ENCODE data around the gene ERCC6L. TPM values are rescaled to one million over a fixed set of nuclear protein-coding genes. Genes with fewer than 3 reads are reported as not detected.

ERCC6L gene
- total and polyA plus RNA-seq, 2 donors (not counting 1 experiment from before 2014, with no cell fraction given), result 0.34 to 0.61 TPM

GRCh38 chrX:72271812-72272211 is 33.0 kb upstream of the ERCC6L start:
- ChIA-PET CTCF (no interaction called here), POLR2A (no interaction called here)
- peaks cover 0 to 41% of the 10 kb centered on the region in 2 experiments for H3K36me3 ChIP-seq (replicated peaks in 1 of 2; ENCODE audit: control extremely low read depth in 1 of 2, control insufficient read depth in 1 of 2, extremely low read depth in 1 of 2, insufficient read depth in 2 of 2, low read length in 1 of 2)
- Mint-ChIP-seq H3K4me3 (no peak overlapping the region), H3K27me3 (no peaks in the 10 kb centered on the region), H3K27ac (no peak overlapping the region), H3K4me1 (peaks cover 27% of the 10 kb centered on the region), H3K9me3 (ENCODE audit: insufficient read depth) (no peaks in the 10 kb centered on the region)
- ATAC-seq (ENCODE audit: low read depth) (no peak), DNase-seq (no peak)
- H3K27ac ChIP-seq (ENCODE audit: low read length in 2 of 2), result no peak overlapping the region
- H3K4me1 ChIP-seq (ENCODE audit: control insufficient read depth in 2 of 2, insufficient read depth in 2 of 2, low read length in 2 of 2), result peaks cover 12 to 16% of the 10 kb centered on the region in 2 donors
- H3K27me3 ChIP-seq (replicated peaks in 1 of 4; ENCODE audit: control extremely low read depth in 1 of 4, control insufficient read depth in 3 of 4, insufficient read depth in 4 of 4, low read length in 3 of 4), result no peaks in the 10 kb centered on the region
- intact Hi-C loops (cut with micrococcal nuclease), result no loop called here
- H3K4me2 ChIP-seq (replicated peaks; ENCODE audit: low read depth, low read length, poor library complexity, severe bottlenecking), result no peak overlapping the region
- H2AFZ ChIP-seq (ENCODE audit: insufficient read depth, low read depth, low read length, poor library complexity, severe bottlenecking), result no peak overlapping the region
- peaks cover 6% of the 10 kb centered on the region for H3K79me2 ChIP-seq (ENCODE audit: control insufficient read depth, insufficient read depth, low read length)
- H4K20me1 ChIP-seq (ENCODE audit: control insufficient read depth, insufficient read depth, low read length, poor library complexity, severe bottlenecking), result no peaks in the 10 kb centered on the region
- no peaks in the 10 kb centered on the region for H3K9me3 ChIP-seq (ENCODE audit: control extremely low read depth in 1 of 3, control insufficient read depth in 2 of 3, insufficient read depth in 1 of 3, low read length in 2 of 3)
- H3K9ac ChIP-seq (ENCODE audit: low read length), result no peak overlapping the region
- no peak overlapping the region for H3K4me3 ChIP-seq (ENCODE audit: control extremely low read depth in 1 of 5, extremely low read depth in 1 of 5, insufficient read depth in 1 of 5, low read depth in 2 of 5, low read length in 4 of 5)
- WGBS (ENCODE audit: insufficient coverage), result 43% methylated on average over 1 of the region's 3 CpGs
- TF ChIP-seq EZH2 (IDR thresholded peaks at IDR 0.05; ENCODE audit: borderline replicate concordance, insufficient read depth, low read depth, low read length, poor library complexity, severe bottlenecking) (no peak), CTCF (IDR thresholded peaks at IDR 0.05) (no peak)

GRCh38 chrX:72271091-72271788 is 32.4 kb upstream of the ERCC6L start:
- peaks cover 0 to 41% of the 10 kb centered on the region in 2 experiments for H3K36me3 ChIP-seq (replicated peaks in 1 of 2; ENCODE audit: control extremely low read depth in 1 of 2, control insufficient read depth in 1 of 2, extremely low read depth in 1 of 2, insufficient read depth in 2 of 2, low read length in 1 of 2)
- WGBS (ENCODE audit: insufficient coverage), result 71% methylated on average over 1 of the region's 3 CpGs
- no peak overlapping the region for H3K4me2 ChIP-seq (replicated peaks; ENCODE audit: low read depth, low read length, poor library complexity, severe bottlenecking)
- H2AFZ ChIP-seq (ENCODE audit: insufficient read depth, low read depth, low read length, poor library complexity, severe bottlenecking), result no peak overlapping the region
- no peak for TF ChIP-seq CTCF (IDR thresholded peaks at IDR 0.05)
- no peak for TF ChIP-seq EZH2 (IDR thresholded peaks at IDR 0.05; ENCODE audit: borderline replicate concordance, insufficient read depth, low read depth, low read length, poor library complexity, severe bottlenecking)
- H3K79me2 ChIP-seq (ENCODE audit: control insufficient read depth, insufficient read depth, low read length), result peaks cover 6% of the 10 kb centered on the region
- ChIA-PET POLR2A (no interaction called here), CTCF (no interaction called here)
- no peaks in the 10 kb centered on the region for H3K9me3 Mint-ChIP-seq (ENCODE audit: insufficient read depth)
- H3K27ac ChIP-seq (ENCODE audit: low read length in 2 of 2), result no peak overlapping the region
- H3K4me1 ChIP-seq (ENCODE audit: control insufficient read depth in 2 of 2, insufficient read depth in 2 of 2, low read length in 2 of 2), result peaks cover 12 to 14% of the 10 kb centered on the region in 2 donors
- peaks cover 27% of the 10 kb centered on the region for H3K4me1 Mint-ChIP-seq
- no peak overlapping the region for H3K4me3 ChIP-seq (ENCODE audit: control extremely low read depth in 1 of 5, extremely low read depth in 1 of 5, insufficient read depth in 1 of 5, low read depth in 2 of 5, low read length in 4 of 5)
- no peaks in the 10 kb centered on the region for H3K9me3 ChIP-seq (ENCODE audit: control extremely low read depth in 1 of 3, control insufficient read depth in 2 of 3, insufficient read depth in 1 of 3, low read length in 2 of 3)
- DNase-seq (no peak), ATAC-seq (ENCODE audit: low read depth) (no peak)
- H4K20me1 ChIP-seq (ENCODE audit: control insufficient read depth, insufficient read depth, low read length, poor library complexity, severe bottlenecking), result no peaks in the 10 kb centered on the region
- no peak overlapping the region for H3K9ac ChIP-seq (ENCODE audit: low read length)
- intact Hi-C loops (cut with micrococcal nuclease), result no loop called here
- no peaks in the 10 kb centered on the region for H3K27me3 Mint-ChIP-seq
- H3K4me3 Mint-ChIP-seq, result no peak overlapping the region
- no peak overlapping the region for H3K27ac Mint-ChIP-seq
- H3K27me3 ChIP-seq (replicated peaks in 1 of 4; ENCODE audit: control extremely low read depth in 1 of 4, control insufficient read depth in 3 of 4, insufficient read depth in 4 of 4, low read length in 3 of 4), result no peaks in the 10 kb centered on the region
